ENCODE data around the gene AAR2.

The AAR2 gene

GRCh38 chr20:36199345-36200257 lies 36.7 kb upstream of the AAR2 start:
- Histone ChIP-seq H4K12ac (ENCODE audit: low read depth, low read length) (no peak overlapping the region), H3K27ac (ENCODE audit: low read depth, low read length) (no peak overlapping the region), H4K91ac (ENCODE audit: low read depth, low read length) (no peak overlapping the region), H2AK5ac (ENCODE audit: low read length) (no peak overlapping the region), H4K8ac (ENCODE audit: low read depth, low read length) (no peak overlapping the region), H3K4me2 (ENCODE audit: low read length) (no peak overlapping the region), H2BK120ac (ENCODE audit: insufficient read depth, low read length, poor library complexity) (no peak overlapping the region), H2AFZ (ENCODE audit: insufficient read depth, low read length, poor library complexity) (no peak overlapping the region), H2BK5ac (ENCODE audit: low read depth, low read length, poor library complexity) (no peak overlapping the region), H3K9ac (ENCODE audit: low read length) (no peak overlapping the region), H3K79me2 (ENCODE audit: control insufficient read depth, insufficient read depth, low read length, poor library complexity) (no peaks in the 10 kb centered on the region), H3K36me3 (ENCODE audit: control insufficient read depth in 1 of 2, insufficient read depth in 2 of 2, low read length in 2 of 2) (no peaks in the 10 kb centered on the region), H3K4me3 (ENCODE audit: low read depth, low read length) (no peak overlapping the region), H3K9me3 (ENCODE audit: insufficient read depth, low read depth, low read length) (no peaks in the 10 kb centered on the region), H3K27me3 (ENCODE audit: insufficient read depth, low read length) (no peaks in the 10 kb centered on the region), H2BK12ac (ENCODE audit: low read length) (no peak overlapping the region), H3K18ac (ENCODE audit: low read length) (no peak overlapping the region), H3K23ac (ENCODE audit: low read length) (no peak overlapping the region), H3K14ac (ENCODE audit: low read length) (no peak overlapping the region), H3K4ac (ENCODE audit: low read depth, low read length) (no peak overlapping the region), H3K4me1 (ENCODE audit: control insufficient read depth in 1 of 2, insufficient read depth in 2 of 2, low read length in 2 of 2) (no peaks in the 10 kb centered on the region), H3K79me1 (ENCODE audit: low read length) (no peaks in the 10 kb centered on the region)
- DNase-seq = peak; percentile 75 to 91
- WGBS (ENCODE audit: extremely low coverage, insufficient coverage, insufficient read length) = no CpG with 5 or more reads among the region's 6 CpGs

- DNase-seq = no peak
- no peak overlapping the region for H2BK120ac ChIP-seq (ENCODE audit: insufficient read depth, low read length, poor library complexity)
- H3K23ac ChIP-seq (ENCODE audit: low read length) = no peak overlapping the region
- H3K14ac ChIP-seq (ENCODE audit: low read length) = no peak overlapping the region
- H2BK12ac ChIP-seq (ENCODE audit: low read length) = no peak overlapping the region
- no peaks in the 10 kb centered on the region for H3K36me3 ChIP-seq (ENCODE audit: control insufficient read depth in 1 of 2, insufficient read depth in 2 of 2, low read length in 2 of 2)
- H3K4me3 ChIP-seq (ENCODE audit: low read depth, low read length) = no peak overlapping the region
- no peaks in the 10 kb centered on the region for H3K79me1 ChIP-seq (ENCODE audit: low read length)
- no peak overlapping the region for H4K8ac ChIP-seq (ENCODE audit: low read depth, low read length)
- H3K4me2 ChIP-seq (ENCODE audit: low read length) = no peak overlapping the region
- no peaks in the 10 kb centered on the region for H3K4me1 ChIP-seq (ENCODE audit: control insufficient read depth in 1 of 2, insufficient read depth in 2 of 2, low read length in 2 of 2)
- H4K12ac ChIP-seq (ENCODE audit: low read depth, low read length) = no peak overlapping the region
- no peak overlapping the region for H4K91ac ChIP-seq (ENCODE audit: low read depth, low read length)
- no peak overlapping the region for H3K9ac ChIP-seq (ENCODE audit: low read length)
- H3K4ac ChIP-seq (ENCODE audit: low read depth, low read length) = no peak overlapping the region
- no peak overlapping the region for H3K27ac ChIP-seq (ENCODE audit: low read depth, low read length)
- H3K79me2 ChIP-seq (ENCODE audit: control insufficient read depth, insufficient read depth, low read length, poor library complexity) = no peaks in the 10 kb centered on the region
- no peak overlapping the region for H2BK5ac ChIP-seq (ENCODE audit: low read depth, low read length, poor library complexity)
- no peaks in the 10 kb centered on the region for H3K27me3 ChIP-seq (ENCODE audit: insufficient read depth, low read length)
- no peak overlapping the region for H2AFZ ChIP-seq (ENCODE audit: insufficient read depth, low read length, poor library complexity)
- H3K18ac ChIP-seq (ENCODE audit: low read length) = no peak overlapping the region
- no CpG with 5 or more reads among the region's 1 CpG for WGBS (ENCODE audit: extremely low coverage, insufficient coverage, insufficient read length)
- no peaks in the 10 kb centered on the region for H3K9me3 ChIP-seq (ENCODE audit: insufficient read depth, low read depth, low read length)
- no peak overlapping the region for H2AK5ac ChIP-seq (ENCODE audit: low read length)
Observed at GRCh38 chr20:36200451-36200850, 35.8 kb upstream of the AAR2 start.

- Histone ChIP-seq H3K23ac (ENCODE audit: low read length) (no peak overlapping the region), H3K4me3 (ENCODE audit: low read depth, low read length) (no peak overlapping the region), H2AFZ (ENCODE audit: insufficient read depth, low read length, poor library complexity) (no peak overlapping the region), H3K14ac (ENCODE audit: low read length) (no peak overlapping the region), H3K27ac (ENCODE audit: low read depth, low read length) (no peak overlapping the region), H4K8ac (ENCODE audit: low read depth, low read length) (no peak overlapping the region), H3K4me1 (ENCODE audit: control insufficient read depth in 1 of 2, insufficient read depth in 2 of 2, low read length in 2 of 2) (no peaks in the 10 kb centered on the region), H3K9ac (ENCODE audit: low read length) (no peak overlapping the region), H3K27me3 (ENCODE audit: insufficient read depth, low read length) (no peaks in the 10 kb centered on the region), H4K91ac (ENCODE audit: low read depth, low read length) (no peak overlapping the region), H3K36me3 (ENCODE audit: control insufficient read depth in 1 of 2, insufficient read depth in 2 of 2, low read length in 2 of 2) (no peaks in the 10 kb centered on the region), H4K12ac (ENCODE audit: low read depth, low read length) (no peak overlapping the region), H2BK120ac (ENCODE audit: insufficient read depth, low read length, poor library complexity) (no peak overlapping the region), H2BK12ac (ENCODE audit: low read length) (no peak overlapping the region), H3K18ac (ENCODE audit: low read length) (no peak overlapping the region), H3K9me3 (ENCODE audit: insufficient read depth, low read depth, low read length) (no peaks in the 10 kb centered on the region), H2BK5ac (ENCODE audit: low read depth, low read length, poor library complexity) (no peak overlapping the region), H3K79me1 (ENCODE audit: low read length) (no peaks in the 10 kb centered on the region), H3K4ac (ENCODE audit: low read depth, low read length) (no peak overlapping the region), H2AK5ac (ENCODE audit: low read length) (no peak overlapping the region), H3K4me2 (ENCODE audit: low read length) (no peak overlapping the region), H3K79me2 (ENCODE audit: control insufficient read depth, insufficient read depth, low read length, poor library complexity) (no peaks in the 10 kb centered on the region)
- DNase-seq = no peak
- WGBS (ENCODE audit: extremely low coverage, insufficient coverage, insufficient read length) = no CpG with 5 or more reads among the region's 4 CpGs
Observed at GRCh38 chr20:36201198-36201597, 35.1 kb upstream of the AAR2 start.

GRCh38 chr20:36202891-36203338 lies 33.4 kb upstream of the AAR2 start:
- no peaks in the 10 kb centered on the region for H3K79me1 ChIP-seq (ENCODE audit: low read length)
- no peak overlapping the region for H4K12ac ChIP-seq (ENCODE audit: low read depth, low read length)
- no peak overlapping the region for H3K14ac ChIP-seq (ENCODE audit: low read length)
- no peaks in the 10 kb centered on the region for H3K36me3 ChIP-seq (ENCODE audit: control insufficient read depth in 1 of 2, insufficient read depth in 2 of 2, low read length in 2 of 2)
- H3K9ac ChIP-seq (ENCODE audit: low read length) = no peak overlapping the region
- no peak overlapping the region for H3K4me3 ChIP-seq (ENCODE audit: low read depth, low read length)
- WGBS (ENCODE audit: extremely low coverage, insufficient coverage, insufficient read length) = no CpG with 5 or more reads among the region's 18 CpGs
- H3K79me2 ChIP-seq (ENCODE audit: control insufficient read depth, insufficient read depth, low read length, poor library complexity) = no peaks in the 10 kb centered on the region
- no peak overlapping the region for H3K23ac ChIP-seq (ENCODE audit: low read length)
- peak; percentile 37 to 75 for DNase-seq
- no peak overlapping the region for H2AK5ac ChIP-seq (ENCODE audit: low read length)
- no peak overlapping the region for H3K27ac ChIP-seq (ENCODE audit: low read depth, low read length)
- no peak overlapping the region for H3K18ac ChIP-seq (ENCODE audit: low read length)
- no peak overlapping the region for H4K8ac ChIP-seq (ENCODE audit: low read depth, low read length)
- no peak overlapping the region for H3K4me2 ChIP-seq (ENCODE audit: low read length)
- no peak overlapping the region for H2BK12ac ChIP-seq (ENCODE audit: low read length)
- H2AFZ ChIP-seq (ENCODE audit: insufficient read depth, low read length, poor library complexity) = no peak overlapping the region
- no peaks in the 10 kb centered on the region for H3K9me3 ChIP-seq (ENCODE audit: insufficient read depth, low read depth, low read length)
- no peak overlapping the region for H4K91ac ChIP-seq (ENCODE audit: low read depth, low read length)
- H2BK5ac ChIP-seq (ENCODE audit: low read depth, low read length, poor library complexity) = no peak overlapping the region
- H3K4ac ChIP-seq (ENCODE audit: low read depth, low read length) = no peak overlapping the region
- H3K4me1 ChIP-seq (ENCODE audit: control insufficient read depth in 1 of 2, insufficient read depth in 2 of 2, low read length in 2 of 2) = no peaks in the 10 kb centered on the region
- H3K27me3 ChIP-seq (ENCODE audit: insufficient read depth, low read length) = no peaks in the 10 kb centered on the region
- no peak overlapping the region for H2BK120ac ChIP-seq (ENCODE audit: insufficient read depth, low read length, poor library complexity)
